Tibial nerve (tissue), 3 donors: ENCODE data around the gene TMEM250.

Experiments used
- POLR2A ChIP-seq, 2 donors: fragments of 450-650 bp; IDR thresholded peaks; one replicate each; pipeline ENCODE4 v1.6.1; 2017; ENCODE audit warnings: antibody characterized with exemption in 2 of 2, mild to moderate bottlenecking in 2 of 2, moderate library complexity in 2 of 2
- TF ChIP-seq, protein P1 (sequence below), 5 experiments: fragments of 200-600 bp in 3 of 5; fragments of 450-650 bp in 2 of 5; sonication (generic) in 3 of 5; IDR thresholded peaks; one replicate each; pipeline ENCODE4 v1.5.1; 2016 to 2019; ENCODE audit warnings: antibody characterized with exemption in 5 of 5, mild to moderate bottlenecking in 3 of 5, moderate library complexity in 2 of 5

DNA sequence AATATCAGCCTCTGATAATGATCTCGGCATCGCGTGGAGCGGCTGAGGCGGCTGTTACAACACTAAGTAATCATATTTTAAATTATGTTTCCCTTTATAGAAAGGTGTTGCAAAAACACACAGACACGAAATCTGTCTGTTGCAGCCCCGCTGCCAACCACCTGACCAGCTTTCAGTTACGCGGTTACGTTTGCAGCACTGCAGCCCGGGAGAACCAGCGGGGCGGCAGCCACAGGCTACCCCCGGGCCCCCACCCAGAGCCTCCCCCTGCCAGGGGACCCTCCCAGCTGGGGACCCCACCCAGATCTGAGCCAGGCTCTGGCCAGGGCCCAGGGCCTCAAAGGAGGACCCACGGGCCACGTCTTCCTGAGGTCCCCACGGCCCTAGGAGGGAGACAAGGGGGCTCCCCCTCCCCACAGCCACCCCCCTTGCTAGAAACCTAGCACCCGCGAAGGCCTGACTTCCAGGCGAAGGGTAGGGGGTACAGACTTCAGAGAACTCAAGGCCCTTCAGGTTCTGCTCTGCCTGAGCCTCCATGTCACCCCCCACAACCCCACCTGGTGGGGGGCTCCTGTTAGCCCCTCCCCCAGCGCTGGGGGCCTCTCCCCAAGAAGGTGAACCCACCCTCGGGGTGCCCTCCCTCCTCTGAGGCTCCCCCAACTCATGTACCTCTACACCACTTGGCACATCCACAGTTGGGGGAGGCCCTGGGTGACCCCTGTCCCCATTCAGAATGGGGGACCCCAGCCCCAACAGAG is 29.6 kb downstream of the TMEM250 start:
- TF ChIP-seq, protein P1, sequence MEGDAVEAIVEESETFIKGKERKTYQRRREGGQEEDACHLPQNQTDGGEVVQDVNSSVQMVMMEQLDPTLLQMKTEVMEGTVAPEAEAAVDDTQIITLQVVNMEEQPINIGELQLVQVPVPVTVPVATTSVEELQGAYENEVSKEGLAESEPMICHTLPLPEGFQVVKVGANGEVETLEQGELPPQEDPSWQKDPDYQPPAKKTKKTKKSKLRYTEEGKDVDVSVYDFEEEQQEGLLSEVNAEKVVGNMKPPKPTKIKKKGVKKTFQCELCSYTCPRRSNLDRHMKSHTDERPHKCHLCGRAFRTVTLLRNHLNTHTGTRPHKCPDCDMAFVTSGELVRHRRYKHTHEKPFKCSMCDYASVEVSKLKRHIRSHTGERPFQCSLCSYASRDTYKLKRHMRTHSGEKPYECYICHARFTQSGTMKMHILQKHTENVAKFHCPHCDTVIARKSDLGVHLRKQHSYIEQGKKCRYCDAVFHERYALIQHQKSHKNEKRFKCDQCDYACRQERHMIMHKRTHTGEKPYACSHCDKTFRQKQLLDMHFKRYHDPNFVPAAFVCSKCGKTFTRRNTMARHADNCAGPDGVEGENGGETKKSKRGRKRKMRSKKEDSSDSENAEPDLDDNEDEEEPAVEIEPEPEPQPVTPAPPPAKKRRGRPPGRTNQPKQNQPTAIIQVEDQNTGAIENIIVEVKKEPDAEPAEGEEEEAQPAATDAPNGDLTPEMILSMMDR (IDR thresholded peaks at IDR 0.05), result no peak
- no peak for TF ChIP-seq POLR2A (IDR thresholded peaks at IDR 0.05)
